ENCODE results near the gene LRRC61.

The LRRC61 gene

DNA sequence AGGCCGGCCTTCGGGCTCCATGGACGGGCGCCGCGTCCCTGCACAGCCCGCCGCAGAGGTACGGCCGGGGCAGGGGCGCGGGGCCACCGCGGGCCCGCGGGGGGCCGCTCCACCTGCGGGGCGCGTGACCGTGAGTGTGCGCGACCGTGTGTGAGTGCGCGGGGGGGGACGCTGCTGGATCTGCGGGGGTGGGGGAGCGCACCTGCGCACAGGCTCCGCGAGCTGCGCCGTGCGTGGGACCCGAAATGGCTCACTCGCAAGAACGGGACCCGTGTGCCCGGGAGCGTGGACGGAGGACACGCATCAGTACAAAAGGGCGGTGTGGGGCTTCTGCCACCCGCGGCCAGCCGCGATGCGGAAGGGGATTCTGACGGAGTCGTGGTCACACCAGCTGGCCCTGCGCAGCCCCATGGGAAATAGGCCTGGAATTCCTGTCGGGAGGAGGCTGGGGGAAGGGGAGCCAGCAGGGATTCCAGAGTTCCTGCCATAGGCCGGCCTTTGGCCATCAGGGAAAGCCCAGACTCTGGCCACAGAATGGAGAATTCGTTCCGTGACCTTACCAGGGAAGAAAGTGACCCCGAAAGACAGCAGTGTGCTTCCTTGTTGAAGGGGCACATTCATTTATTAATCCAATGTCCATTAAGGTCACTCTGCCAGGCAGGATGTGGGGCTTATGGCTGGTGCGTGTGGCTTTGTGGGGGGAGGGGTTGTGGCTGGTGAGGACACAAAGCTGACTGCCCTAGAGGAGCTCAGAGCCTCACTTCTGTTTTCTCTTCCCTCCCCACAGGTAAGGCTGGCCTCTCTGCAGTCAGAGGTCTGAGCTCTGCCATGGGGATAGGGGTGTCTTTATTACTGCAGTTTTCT lies 46.0 kb downstream of the LRRC61 start:
- Histone ChIP-seq H2BK5ac (ENCODE audit: low read depth, low read length, poor library complexity, severe bottlenecking) (peak overlapping the region; percentile 91), H2BK15ac (ENCODE audit: low read depth, poor library complexity, severe bottlenecking) (peak overlapping the region; percentile 94), H3K4me2 (ENCODE audit: low read length, poor library complexity, severe bottlenecking) (peak overlapping the region; percentile 92), H2BK120ac (ENCODE audit: low read depth, low read length) (peak overlapping the region; percentile 94), H4K91ac (ENCODE audit: low read length) (peak overlapping the region; percentile 94), H3K4me3 (ENCODE audit: insufficient read depth in 1 of 2, low read depth in 1 of 2, low read length in 2 of 2) (peak overlapping the region; percentile 86 to 96), H3K9me3 (ENCODE audit: control insufficient read depth, low read length) (no peaks in the 10 kb centered on the region), H3K4me1 (ENCODE audit: control insufficient read depth, insufficient read depth, low read depth, low read length) (peaks cover 28% of the 10 kb centered on the region), H3K18ac (ENCODE audit: low read depth in 1 of 2, low read length in 2 of 2) (peak overlapping the region; percentile 49 to 98), H3K4ac (ENCODE audit: low read depth in 1 of 2, low read length in 2 of 2) (peak overlapping the region; percentile 92 to 97), H2AK5ac (ENCODE audit: low read length, severe bottlenecking) (peak overlapping the region; percentile 24), H3K14ac (ENCODE audit: low read length in 2 of 2) (peak overlapping the region; percentile 83 to 97), H3K79me1 (replicated peaks; ENCODE audit: low read length, poor library complexity, severe bottlenecking) (peaks cover 29% of the 10 kb centered on the region), H3K9ac (ENCODE audit: low read length) (peak overlapping the region; percentile 90), H3K27ac (ENCODE audit: low read length, poor library complexity, severe bottlenecking) (peak overlapping the region; percentile 74), H4K8ac (ENCODE audit: low read length) (peak overlapping the region; percentile 95), H2BK12ac (ENCODE audit: low read length in 2 of 2) (peak overlapping the region in 1 of 2 experiments; percentile 88), H2AFZ (ENCODE audit: low read depth, low read length) (peak overlapping the region; percentile 46), H3K27me3 (ENCODE audit: control insufficient read depth in 1 of 2, insufficient read depth in 1 of 2, low read length in 2 of 2) (no peaks in the 10 kb centered on the region), H3K23ac (ENCODE audit: low read length in 2 of 2) (peak overlapping the region in 1 of 2 experiments; percentile 43), H3K36me3 (ENCODE audit: control insufficient read depth in 1 of 2, insufficient read depth in 2 of 2, low read depth in 1 of 2, low read length in 2 of 2) (peaks cover 16 to 34% of the 10 kb centered on the region in 2 experiments)
- peak; percentile 93 for DNase-seq
- WGBS: 1% methylated on average over 46 of the region's 58 CpGs

DNA sequence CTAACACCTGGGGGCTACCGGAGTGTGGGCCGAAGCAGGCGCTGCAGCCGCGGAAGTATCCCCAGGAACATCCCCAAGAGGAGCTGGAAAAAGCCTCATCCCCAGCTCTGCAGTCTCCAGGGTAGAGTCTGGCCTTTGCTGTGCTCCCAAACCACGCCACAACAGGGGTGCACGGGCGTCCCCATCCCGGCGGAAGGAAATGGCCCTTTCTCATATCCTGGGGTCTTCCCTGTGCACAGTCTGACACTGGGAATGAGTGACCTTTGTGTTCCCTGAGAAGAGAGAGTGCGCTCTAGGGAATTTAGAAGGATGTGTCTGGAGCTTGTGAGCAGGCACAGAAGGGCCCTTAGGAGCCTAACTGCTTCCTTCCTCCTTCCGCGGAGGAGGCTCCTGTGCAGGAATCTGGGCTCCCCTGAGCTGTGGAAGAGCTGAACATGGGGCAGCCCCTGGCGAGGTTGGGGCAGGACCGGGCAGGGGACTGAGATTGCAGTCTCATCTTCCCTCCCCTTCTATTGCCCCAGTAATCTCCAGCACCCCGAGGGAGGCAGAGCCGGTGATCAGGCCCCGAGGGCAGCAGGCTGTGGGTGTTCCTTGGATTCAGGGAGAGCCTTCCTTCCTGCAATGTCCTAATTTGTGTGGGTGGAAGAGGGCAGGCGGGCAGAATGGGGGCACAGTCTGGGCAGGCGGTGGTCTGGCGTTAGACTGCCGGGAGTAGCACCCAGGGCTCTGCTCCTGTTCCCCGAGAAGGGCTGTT lies 46.8 kb downstream of the LRRC61 start:
- H2BK120ac ChIP-seq (ENCODE audit: low read depth, low read length): peak overlapping the region; percentile 74
- 38% methylated on average over 23 of the region's 23 CpGs for WGBS
- peak overlapping the region; percentile 86 to 96 for H3K4me3 ChIP-seq (ENCODE audit: insufficient read depth in 1 of 2, low read depth in 1 of 2, low read length in 2 of 2)
- H3K23ac ChIP-seq (ENCODE audit: low read length in 2 of 2): peak overlapping the region in 1 of 2 experiments; percentile 34
- peak overlapping the region; percentile 49 to 98 for H3K18ac ChIP-seq (ENCODE audit: low read depth in 1 of 2, low read length in 2 of 2)
- peaks cover 35% of the 10 kb centered on the region for H3K79me1 ChIP-seq (replicated peaks; ENCODE audit: low read length, poor library complexity, severe bottlenecking)
- peak overlapping the region; percentile 20 for H2BK5ac ChIP-seq (ENCODE audit: low read depth, low read length, poor library complexity, severe bottlenecking)
- H2BK12ac ChIP-seq (ENCODE audit: low read length in 2 of 2): peak overlapping the region in 1 of 2 experiments; percentile 40
- H3K9ac ChIP-seq (ENCODE audit: low read length): peak overlapping the region; percentile 90
- peaks cover 28% of the 10 kb centered on the region for H3K4me1 ChIP-seq (ENCODE audit: control insufficient read depth, insufficient read depth, low read depth, low read length)
- H3K14ac ChIP-seq (ENCODE audit: low read length in 2 of 2): peak overlapping the region in 1 of 2 experiments; percentile 97
- H3K27me3 ChIP-seq (ENCODE audit: control insufficient read depth in 1 of 2, insufficient read depth in 1 of 2, low read length in 2 of 2): no peaks in the 10 kb centered on the region
- H3K9me3 ChIP-seq (ENCODE audit: control insufficient read depth, low read length): no peaks in the 10 kb centered on the region
- peak overlapping the region; percentile 74 for H3K27ac ChIP-seq (ENCODE audit: low read length, poor library complexity, severe bottlenecking)
- peak overlapping the region; percentile 59 for H4K8ac ChIP-seq (ENCODE audit: low read length)
- H3K36me3 ChIP-seq (ENCODE audit: control insufficient read depth in 1 of 2, insufficient read depth in 2 of 2, low read depth in 1 of 2, low read length in 2 of 2): peaks cover 22 to 41% of the 10 kb centered on the region in 2 experiments
- peak overlapping the region; percentile 56 to 92 for H3K4ac ChIP-seq (ENCODE audit: low read depth in 1 of 2, low read length in 2 of 2)
- H2BK15ac ChIP-seq (ENCODE audit: low read depth, poor library complexity, severe bottlenecking): no peak overlapping the region
- peak overlapping the region; percentile 12 for H2AK5ac ChIP-seq (ENCODE audit: low read length, severe bottlenecking)
- H2AFZ ChIP-seq (ENCODE audit: low read depth, low read length): no peak overlapping the region
- H3K4me2 ChIP-seq (ENCODE audit: low read length, poor library complexity, severe bottlenecking): peak overlapping the region; percentile 92
- H4K91ac ChIP-seq (ENCODE audit: low read length): peak overlapping the region; percentile 76
- DNase-seq: peak; percentile 32

DNA sequence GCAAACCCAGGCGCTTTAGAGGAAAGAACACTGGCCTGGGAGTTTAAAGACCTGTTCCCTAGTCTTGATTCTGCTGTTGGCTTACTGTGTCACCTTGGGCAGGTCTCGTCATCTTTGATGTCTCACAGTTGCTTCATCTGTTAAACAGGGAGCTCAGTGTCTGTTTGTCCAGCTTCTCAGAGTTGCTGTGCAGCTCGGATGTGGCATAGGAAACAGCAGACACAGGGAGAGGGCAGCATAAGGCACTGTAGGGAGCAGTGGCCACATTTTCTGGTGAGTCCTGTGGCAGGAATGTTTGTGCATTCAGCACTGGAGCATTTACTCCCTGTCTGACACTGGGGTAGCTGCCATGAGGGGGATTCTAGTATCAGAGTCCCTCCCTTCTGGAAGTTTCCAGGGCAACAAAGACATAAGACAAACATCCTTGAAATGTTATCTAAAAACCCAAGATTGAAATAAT lies 47.5 kb downstream of the LRRC61 start:
- Histone ChIP-seq H3K4me1 (ENCODE audit: control insufficient read depth, insufficient read depth, low read depth, low read length) (peaks cover 30% of the 10 kb centered on the region), H3K27me3 (ENCODE audit: control insufficient read depth in 1 of 2, insufficient read depth in 1 of 2, low read length in 2 of 2) (no peaks in the 10 kb centered on the region), H2BK12ac (ENCODE audit: low read length in 2 of 2) (no peak overlapping the region), H3K79me1 (replicated peaks; ENCODE audit: low read length, poor library complexity, severe bottlenecking) (peaks cover 35% of the 10 kb centered on the region), H2BK5ac (ENCODE audit: low read depth, low read length, poor library complexity, severe bottlenecking) (no peak overlapping the region), H3K18ac (ENCODE audit: low read depth in 1 of 2, low read length in 2 of 2) (no peak overlapping the region), H2BK120ac (ENCODE audit: low read depth, low read length) (no peak overlapping the region), H3K27ac (ENCODE audit: low read length, poor library complexity, severe bottlenecking) (peak overlapping the region; percentile 74), H3K14ac (ENCODE audit: low read length in 2 of 2) (no peak overlapping the region), H2BK15ac (ENCODE audit: low read depth, poor library complexity, severe bottlenecking) (no peak overlapping the region), H2AFZ (ENCODE audit: low read depth, low read length) (no peak overlapping the region), H4K8ac (ENCODE audit: low read length) (peak overlapping the region; percentile 29), H3K23ac (ENCODE audit: low read length in 2 of 2) (peak overlapping the region in 1 of 2 experiments; percentile 2), H3K9me3 (ENCODE audit: control insufficient read depth, low read length) (no peaks in the 10 kb centered on the region), H3K9ac (ENCODE audit: low read length) (peak overlapping the region; percentile 90), H3K4ac (ENCODE audit: low read depth in 1 of 2, low read length in 2 of 2) (peak overlapping the region in 1 of 2 experiments; percentile 27), H4K91ac (ENCODE audit: low read length) (no peak overlapping the region), H3K36me3 (ENCODE audit: control insufficient read depth in 1 of 2, insufficient read depth in 2 of 2, low read depth in 1 of 2, low read length in 2 of 2) (peaks cover 22 to 41% of the 10 kb centered on the region in 2 experiments), H2AK5ac (ENCODE audit: low read length, severe bottlenecking) (no peak overlapping the region), H3K4me3 (ENCODE audit: insufficient read depth in 1 of 2, low read depth in 1 of 2, low read length in 2 of 2) (peak overlapping the region in 1 of 2 experiments; percentile 96), H3K4me2 (ENCODE audit: low read length, poor library complexity, severe bottlenecking) (peak overlapping the region; percentile 92)
- DNase-seq: peak; percentile 80
- 79% methylated on average over 3 of the region's 3 CpGs for WGBS
